Activated naive CD4-positive, alpha-beta T cell treated with anti-CD3 and anti-CD28 coated beads for 36 hours (primary cell): ENCODE measurements around the gene PLXNC1. TPM values are rescaled to one million over a fixed set of nuclear protein-coding genes. Genes with fewer than 3 reads are reported as not detected.

ENCODE experiments used
- CTCF ChIA-PET: fragments of 350-600 bp; sonication (Branson Sonifier 250); formaldehyde crosslinking; loops from one replicate; lab custom pipeline; 2021; ENCODE audit warnings: antibody characterized with exemption; lab: Charles Lee
- DNase-seq: peaks from one replicate; pipeline ENCODE4 v3.0.0-alpha.2; 2020
- H3K27ac Mint-ChIP-seq: one replicate; pipeline ENCODE4 v1.8.0; 2021; ENCODE audit warnings: mild to moderate bottlenecking, mixed read lengths
- H3K27me3 Mint-ChIP-seq: one replicate; pipeline ENCODE4 v1.8.0; 2021; ENCODE audit warnings: low read depth, mixed read lengths
- H3K36me3 Mint-ChIP-seq: one replicate; pipeline ENCODE4 v1.8.0; 2021; ENCODE audit warnings: low read depth, mixed read lengths
- H3K4me1 Mint-ChIP-seq: one replicate; pipeline ENCODE4 v1.8.0; 2021; ENCODE audit warnings: low read depth, mixed read lengths
- H3K4me3 Mint-ChIP-seq: one replicate; pipeline ENCODE4 v1.8.0; 2021; ENCODE audit warnings: mild to moderate bottlenecking, moderate library complexity, mixed read lengths
- H3K9me3 Mint-ChIP-seq: one replicate; pipeline ENCODE4 v1.8.0; 2021; ENCODE audit warnings: mixed read lengths
- intact Hi-C: fragments of 100-400 bp; cut with micrococcal nuclease; formaldehyde crosslinking; loops from one replicate; pipeline ENCODE4 v1.15.1; 2023
- total RNA-seq, 2 experiments: library from RNA; stranded (reverse); gene quantifications; one replicate each; pipeline ENCODE4 v1.2.3, GENCODE V29; 2021

PLXNC1 gene
- total RNA-seq, 2 experiments from 2014 or later = 3.6 to 4.0 TPM

GRCh38 chr12:94111302-94111701 lies 37.1 kb upstream of the PLXNC1 start:
- no peak for DNase-seq
- Mint-ChIP-seq H3K27me3 (no peaks in the 10 kb centered on the region), H3K36me3 (no peaks in the 10 kb centered on the region), H3K4me3 (no peak overlapping the region), H3K27ac (no peak overlapping the region), H3K4me1 (peaks cover 12% of the 10 kb centered on the region), H3K9me3 (no peaks in the 10 kb centered on the region)
- CTCF ChIA-PET = interaction anchor here (0.7 to 4.2 kb wide), 3 partner anchors 10 to 541 kb away, joined by 3 to 31 read pairs (median 3); no protein-coding TSS in a partner anchor
- intact Hi-C loops = no loop called here

- H3K4me1 Mint-ChIP-seq = peaks cover 12% of the 10 kb centered on the region
- H3K4me3 Mint-ChIP-seq = no peak overlapping the region
- no peak overlapping the region for H3K27ac Mint-ChIP-seq
- intact Hi-C loops = no loop called here
- H3K9me3 Mint-ChIP-seq = no peaks in the 10 kb centered on the region
- H3K27me3 Mint-ChIP-seq = no peaks in the 10 kb centered on the region
- CTCF ChIA-PET = interaction anchor here (1.2 to 4.2 kb wide), 2 partner anchors 11 to 345 kb away, joined by 3 to 31 read pairs; no protein-coding TSS in a partner anchor
- no peaks in the 10 kb centered on the region for H3K36me3 Mint-ChIP-seq
- no peak for DNase-seq
These were observed 36.3 kb upstream of the PLXNC1 start for GRCh38 chr12:94112121-94112520.

GRCh38 chr12:94114166-94114565 lies 34.2 kb upstream of the PLXNC1 start:
- no peak overlapping the region for H3K4me3 Mint-ChIP-seq
- no peaks in the 10 kb centered on the region for H3K36me3 Mint-ChIP-seq
- H3K27me3 Mint-ChIP-seq = no peaks in the 10 kb centered on the region
- CTCF ChIA-PET = no interaction called here
- no peaks in the 10 kb centered on the region for H3K9me3 Mint-ChIP-seq
- intact Hi-C loops = no loop called here
- peaks cover 6% of the 10 kb centered on the region for H3K4me1 Mint-ChIP-seq
- DNase-seq = no peak
- no peak overlapping the region for H3K27ac Mint-ChIP-seq

GRCh38 chr12:94116191-94116590 lies 32.2 kb upstream of the PLXNC1 start:
- no peaks in the 10 kb centered on the region for H3K9me3 Mint-ChIP-seq
- no peaks in the 10 kb centered on the region for H3K36me3 Mint-ChIP-seq
- no peaks in the 10 kb centered on the region for H3K4me1 Mint-ChIP-seq
- CTCF ChIA-PET = no interaction called here
- intact Hi-C loops = no loop called here
- DNase-seq = no peak
- H3K4me3 Mint-ChIP-seq = no peak overlapping the region
- H3K27me3 Mint-ChIP-seq = no peaks in the 10 kb centered on the region
- no peak overlapping the region for H3K27ac Mint-ChIP-seq

GRCh38 chr12:94121886-94122285 lies 26.5 kb upstream of the PLXNC1 start:
- CTCF ChIA-PET = interaction anchor here (5.9 kb wide), 1 partner anchor 20 kb away, joined by 36 read pairs; no protein-coding TSS in a partner anchor

GRCh38 chr12:94122591-94122990 lies 25.8 kb upstream of the PLXNC1 start:
- intact Hi-C loops = no loop called here
- Mint-ChIP-seq H3K4me3 (no peak overlapping the region), H3K27me3 (no peaks in the 10 kb centered on the region), H3K27ac (no peak overlapping the region), H3K9me3 (no peaks in the 10 kb centered on the region), H3K36me3 (peaks cover 2% of the 10 kb centered on the region), H3K4me1 (peaks cover 46% of the 10 kb centered on the region)
- DNase-seq = no peak
- CTCF ChIA-PET = interaction anchor here (5.9 kb wide), 1 partner anchor 21 kb away, joined by 36 read pairs; no protein-coding TSS in a partner anchor

More at GRCh38 chr12:94121886-94122285, 26.5 kb upstream of the PLXNC1 start:
- no peaks in the 10 kb centered on the region for H3K9me3 Mint-ChIP-seq
- DNase-seq = no peak
- intact Hi-C loops = no loop called here
- H3K27ac Mint-ChIP-seq = no peak overlapping the region
- peaks cover 42% of the 10 kb centered on the region for H3K4me1 Mint-ChIP-seq
- peaks cover 2% of the 10 kb centered on the region for H3K36me3 Mint-ChIP-seq
- H3K27me3 Mint-ChIP-seq = no peaks in the 10 kb centered on the region
- no peak overlapping the region for H3K4me3 Mint-ChIP-seq

- intact Hi-C loops = no loop called here
- CTCF ChIA-PET = interaction anchor here (0.6 to 5.9 kb wide), 3 partner anchors 11 to 313 kb away, joined by 3 to 36 read pairs (median 22); no protein-coding TSS in a partner anchor
- Mint-ChIP-seq H3K27ac (no peak overlapping the region), H3K4me1 (peaks cover 47% of the 10 kb centered on the region), H3K9me3 (no peaks in the 10 kb centered on the region), H3K36me3 (peaks cover 2% of the 10 kb centered on the region), H3K4me3 (no peak overlapping the region), H3K27me3 (no peaks in the 10 kb centered on the region)
- no peak for DNase-seq
These were observed 25.2 kb upstream of the PLXNC1 start for GRCh38 chr12:94123127-94123526.

GRCh38 chr12:94126067-94126466 lies 22.3 kb upstream of the PLXNC1 start:
- peaks cover 2% of the 10 kb centered on the region for H3K36me3 Mint-ChIP-seq
- CTCF ChIA-PET = interaction anchor here (0.6 to 5.9 kb wide), 4 partner anchors 8 to 596 kb away, joined by 5 to 36 read pairs (median 14); no protein-coding TSS in a partner anchor

GRCh38 chr12:94127239-94128131 lies 20.9 kb upstream of the PLXNC1 start:
- peaks cover 46% of the 10 kb centered on the region for H3K4me1 Mint-ChIP-seq
- DNase-seq = no peak
- H3K9me3 Mint-ChIP-seq = peaks cover 3% of the 10 kb centered on the region
- H3K27ac Mint-ChIP-seq = no peak overlapping the region
- H3K4me3 Mint-ChIP-seq = no peak overlapping the region
- CTCF ChIA-PET = interaction anchor here (0.5 to 5.9 kb wide), 3 partner anchors 26 to 1404 kb away, joined by 3 to 36 read pairs (median 4); no protein-coding TSS in a partner anchor
- peaks cover 2% of the 10 kb centered on the region for H3K36me3 Mint-ChIP-seq
- no peaks in the 10 kb centered on the region for H3K27me3 Mint-ChIP-seq
- intact Hi-C loops = no loop called here

More at GRCh38 chr12:94126067-94126466, 22.3 kb upstream of the PLXNC1 start:
- Mint-ChIP-seq H3K4me1 (peaks cover 47% of the 10 kb centered on the region), H3K9me3 (peaks cover 3% of the 10 kb centered on the region), H3K27me3 (no peaks in the 10 kb centered on the region), H3K4me3 (no peak overlapping the region), H3K27ac (no peak overlapping the region)
- DNase-seq = no peak
- intact Hi-C loops = no loop called here

- Mint-ChIP-seq H3K27me3 (no peaks in the 10 kb centered on the region), H3K36me3 (peaks cover 2% of the 10 kb centered on the region), H3K9me3 (peaks cover 3% of the 10 kb centered on the region), H3K4me3 (no peak overlapping the region), H3K27ac (no peak overlapping the region), H3K4me1 (peaks cover 39% of the 10 kb centered on the region)
- CTCF ChIA-PET = interaction anchor here (0.6 kb wide), 1 partner anchor 393 kb away, joined by 3 read pairs; no protein-coding TSS in a partner anchor
- DNase-seq = no peak
- intact Hi-C loops = no loop called here
These were observed 20.1 kb upstream of the PLXNC1 start for GRCh38 chr12:94128280-94128679.

- Mint-ChIP-seq H3K4me3 (no peak overlapping the region), H3K27me3 (no peaks in the 10 kb centered on the region), H3K36me3 (no peaks in the 10 kb centered on the region), H3K27ac (no peak overlapping the region), H3K4me1 (peaks cover 4% of the 10 kb centered on the region), H3K9me3 (peaks cover 3% of the 10 kb centered on the region)
- DNase-seq = peak; percentile 53
- intact Hi-C loops = loop anchor here (1.0 to 5.0 kb wide), 2 partner anchors 398 to 743 kb away; no protein-coding TSS in a partner anchor
- CTCF ChIA-PET = interaction anchor here (0.6 to 3.6 kb wide), 17 partner anchors 9 to 434 kb away, joined by 3 to 22 read pairs (median 3); no protein-coding TSS in a partner anchor
These were observed 14.2 kb upstream of the PLXNC1 start for GRCh38 chr12:94133964-94134795.
